Suprapubic skin (tissue), 4 donors: Measurements from ENCODE around the gene SERTAD2. TPM values are rescaled to one million over a fixed set of nuclear protein-coding genes. Genes with fewer than 3 reads are reported as not detected.

Source experiments
- DNase-seq, 2 donors: peaks; one replicate each; pipeline ENCODE4 v3.0.0-alpha.2; 2019; ENCODE audit warnings: low spot score in 2 of 2
- H3K27ac ChIP-seq: fragments of 200-600 bp; sonication (generic); one replicate; pipeline ENCODE4 v1.5.1; 2019
- H3K27me3 ChIP-seq: fragments of 200-600 bp; sonication (generic); one replicate; pipeline ENCODE4 v1.5.1; 2019
- H3K36me3 ChIP-seq: fragments of 200-600 bp; sonication (generic); one replicate; pipeline ENCODE4 v1.5.1; 2019
- H3K4me1 ChIP-seq: fragments of 200-600 bp; sonication (generic); one replicate; pipeline ENCODE4 v1.5.1; 2019
- H3K4me3 ChIP-seq: fragments of 200-600 bp; sonication (generic); one replicate; pipeline ENCODE4 v1.5.1; 2019; ENCODE audit warnings: mild to moderate bottlenecking
- H3K9me3 ChIP-seq: fragments of 200-600 bp; sonication (generic); one replicate; pipeline ENCODE4 v1.5.1; 2019
- EP300 ChIP-seq: sonication (generic); formaldehyde crosslinking; IDR thresholded peaks from one replicate; pipeline ENCODE4 v1.6.1; 2017; ENCODE audit warnings: antibody characterized with exemption
- POLR2A ChIP-seq, 2 donors: fragments of 450-650 bp; IDR thresholded peaks; one replicate each; pipeline ENCODE4 v1.6.1; 2017; ENCODE audit warnings: antibody characterized with exemption in 2 of 2, mild to moderate bottlenecking in 2 of 2, moderate library complexity in 2 of 2
- POLR2AphosphoS5 ChIP-seq, 3 donors: sonication (generic); formaldehyde crosslinking; IDR thresholded peaks; one replicate each; pipeline ENCODE4 v1.6.1; 2017; ENCODE audit warnings: antibody characterized with exemption in 3 of 3
- WGBS: methylation state at CpG from one replicate; pipeline ENCODE4 v1.1.5; 2018; 5-methylcytosine and 5-hydroxymethylcytosine counted together
- total RNA-seq, 4 donors: library from RNA; depleted of rRNA; stranded (reverse); fragments of >200 nt; gene quantifications; one replicate each; pipeline ENCODE4 v1.1.0, GENCODE V29; 2016
- TF ChIP-seq, protein P1 (sequence below), 2 donors: fragments of 200-600 bp in 1 of 2; fragments of 450-650 bp in 1 of 2; sonication (generic) in 1 of 2; IDR thresholded peaks; one replicate each; pipeline ENCODE4 v1.5.1; 2016 to 2019; ENCODE audit warnings: antibody characterized with exemption in 2 of 2, mild to moderate bottlenecking in 1 of 2, moderate library complexity in 1 of 2

The SERTAD2 gene
- total RNA-seq, 4 donors from 2014 or later = 23.7 to 36.4 (median 30.9) TPM

GRCh38 chr2:64631771-64632170, 21.9 kb downstream of the SERTAD2 start:
- 68% methylated on average over 3 of the region's 3 CpGs for WGBS
- peaks cover 60% of the 10 kb centered on the region for H3K4me1 ChIP-seq
- peaks cover 30% of the 10 kb centered on the region for H3K36me3 ChIP-seq
- no peak for DNase-seq
- no peaks in the 10 kb centered on the region for H3K9me3 ChIP-seq
- H3K27ac ChIP-seq = no peak overlapping the region
- no peak for TF ChIP-seq POLR2A (IDR thresholded peaks at IDR 0.05)
- no peak for TF ChIP-seq POLR2AphosphoS5 (IDR thresholded peaks at IDR 0.05)
- TF ChIP-seq, protein P1, sequence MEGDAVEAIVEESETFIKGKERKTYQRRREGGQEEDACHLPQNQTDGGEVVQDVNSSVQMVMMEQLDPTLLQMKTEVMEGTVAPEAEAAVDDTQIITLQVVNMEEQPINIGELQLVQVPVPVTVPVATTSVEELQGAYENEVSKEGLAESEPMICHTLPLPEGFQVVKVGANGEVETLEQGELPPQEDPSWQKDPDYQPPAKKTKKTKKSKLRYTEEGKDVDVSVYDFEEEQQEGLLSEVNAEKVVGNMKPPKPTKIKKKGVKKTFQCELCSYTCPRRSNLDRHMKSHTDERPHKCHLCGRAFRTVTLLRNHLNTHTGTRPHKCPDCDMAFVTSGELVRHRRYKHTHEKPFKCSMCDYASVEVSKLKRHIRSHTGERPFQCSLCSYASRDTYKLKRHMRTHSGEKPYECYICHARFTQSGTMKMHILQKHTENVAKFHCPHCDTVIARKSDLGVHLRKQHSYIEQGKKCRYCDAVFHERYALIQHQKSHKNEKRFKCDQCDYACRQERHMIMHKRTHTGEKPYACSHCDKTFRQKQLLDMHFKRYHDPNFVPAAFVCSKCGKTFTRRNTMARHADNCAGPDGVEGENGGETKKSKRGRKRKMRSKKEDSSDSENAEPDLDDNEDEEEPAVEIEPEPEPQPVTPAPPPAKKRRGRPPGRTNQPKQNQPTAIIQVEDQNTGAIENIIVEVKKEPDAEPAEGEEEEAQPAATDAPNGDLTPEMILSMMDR (IDR thresholded peaks at IDR 0.05) = no peak
- TF ChIP-seq EP300 = no peak
- H3K4me3 ChIP-seq = no peak overlapping the region
- no peaks in the 10 kb centered on the region for H3K27me3 ChIP-seq

DNA sequence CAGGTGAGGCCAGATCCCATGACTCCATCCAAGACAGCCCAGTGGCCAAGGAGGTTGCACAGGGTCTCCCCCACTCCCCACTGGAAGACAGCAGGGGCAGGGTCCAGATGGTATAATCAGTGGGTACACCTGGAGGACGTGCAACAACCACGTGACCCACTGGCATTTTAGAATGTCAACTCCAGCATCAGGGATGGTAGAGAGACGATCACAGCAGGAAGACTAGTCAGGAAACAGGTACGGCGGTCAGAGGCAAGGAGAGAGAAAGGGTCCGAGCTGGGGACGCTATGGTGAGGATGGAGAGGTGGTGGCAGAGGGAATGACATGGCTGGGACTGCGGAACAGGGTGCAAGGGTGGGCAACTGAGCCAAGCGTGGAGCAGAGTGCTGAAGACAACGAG, 23.0 kb downstream of the SERTAD2 start:
- no peak overlapping the region for H3K4me3 ChIP-seq
- peaks cover 49% of the 10 kb centered on the region for H3K4me1 ChIP-seq
- TF ChIP-seq EP300 (no peak), POLR2A (IDR thresholded peaks at IDR 0.05) (no peak), POLR2AphosphoS5 (IDR thresholded peaks at IDR 0.05) (no peak)
- TF ChIP-seq, protein P1 (IDR thresholded peaks at IDR 0.05) = no peak
- H3K27ac ChIP-seq = no peak overlapping the region
- no peaks in the 10 kb centered on the region for H3K27me3 ChIP-seq
- DNase-seq = no peak
- WGBS = 88% methylated on average over 10 of the region's 10 CpGs
- H3K36me3 ChIP-seq = peaks cover 22% of the 10 kb centered on the region
- no peaks in the 10 kb centered on the region for H3K9me3 ChIP-seq

DNA sequence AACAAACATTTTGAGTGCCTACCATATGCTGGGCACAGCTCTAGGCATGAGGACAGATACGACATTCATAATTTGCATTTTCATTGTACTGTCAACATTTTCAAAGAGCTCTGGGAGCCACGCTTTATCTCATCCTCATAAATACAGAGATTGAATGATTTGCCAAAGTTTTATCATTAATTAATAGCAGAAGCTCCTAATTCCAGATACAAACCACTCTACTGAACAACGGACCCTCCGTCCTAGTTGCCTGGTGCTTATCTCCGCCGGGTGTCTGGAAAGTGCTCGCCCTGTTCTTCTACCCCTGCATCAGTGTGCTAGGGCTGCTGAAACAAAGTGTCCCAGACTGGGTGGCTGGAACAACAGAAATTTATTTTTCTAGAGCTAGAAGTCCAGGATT, 23.8 kb downstream of the SERTAD2 start:
- no peak for TF ChIP-seq EP300
- TF ChIP-seq POLR2A (IDR thresholded peaks at IDR 0.05) = no peak
- TF ChIP-seq, protein P1 (IDR thresholded peaks at IDR 0.05) = no peak
- no peak for TF ChIP-seq POLR2AphosphoS5 (IDR thresholded peaks at IDR 0.05)
- no peak for DNase-seq
- no peaks in the 10 kb centered on the region for H3K9me3 ChIP-seq
- peaks cover 16% of the 10 kb centered on the region for H3K36me3 ChIP-seq
- peaks cover 42% of the 10 kb centered on the region for H3K4me1 ChIP-seq
- no peak overlapping the region for H3K27ac ChIP-seq
- H3K4me3 ChIP-seq = no peak overlapping the region
- no peaks in the 10 kb centered on the region for H3K27me3 ChIP-seq
- WGBS = 82% methylated on average over 7 of the region's 7 CpGs

GRCh38 chr2:64629329-64629781, 24.4 kb downstream of the SERTAD2 start:
- WGBS = 33% methylated on average over 10 of the region's 10 CpGs
- Histone ChIP-seq H3K27ac (no peak overlapping the region), H3K9me3 (no peaks in the 10 kb centered on the region), H3K27me3 (no peaks in the 10 kb centered on the region), H3K4me1 (peaks cover 37% of the 10 kb centered on the region), H3K36me3 (peaks cover 10% of the 10 kb centered on the region), H3K4me3 (no peak overlapping the region)
- TF ChIP-seq, protein P1 (IDR thresholded peaks at IDR 0.05) = no peak
- TF ChIP-seq POLR2A (IDR thresholded peaks at IDR 0.05) (no peak), POLR2AphosphoS5 (IDR thresholded peaks at IDR 0.05) (no peak), EP300 (no peak)
- peak in 1 of 2 donors; percentile 44 for DNase-seq

GRCh38 chr2:64627860-64628841, 25.6 kb downstream of the SERTAD2 start:
- Histone ChIP-seq H3K27me3 (no peaks in the 10 kb centered on the region), H3K9me3 (no peaks in the 10 kb centered on the region), H3K4me3 (no peak overlapping the region), H3K36me3 (peaks cover 8% of the 10 kb centered on the region), H3K4me1 (peaks cover 26% of the 10 kb centered on the region), H3K27ac (no peak overlapping the region)
- DNase-seq = no peak
- 74% methylated on average over 14 of the region's 14 CpGs for WGBS
- TF ChIP-seq POLR2A (IDR thresholded peaks at IDR 0.05) = no peak
